Endodermal cell (in vitro differentiated cells): ENCODE data around the gene SELENOI. TPM values are rescaled to one million over a fixed set of nuclear protein-coding genes. Genes with fewer than 3 reads are reported as not detected.

Source experiments
- DNase-seq: peaks from one replicate; pipeline ENCODE4 v3.0.0-alpha.2; 2017
- H3K27ac ChIP-seq: 2 replicates; pipeline ENCODE4 v1.5.1; 2013; ENCODE audit warnings: mild to moderate bottlenecking, low read depth, low read length, moderate library complexity
- H3K27me3 ChIP-seq: 2 replicates; pipeline ENCODE4 v1.6.1; 2013; ENCODE audit warnings: mild to moderate bottlenecking, low read length, moderate library complexity; ENCODE audit not compliant: insufficient read depth, control insufficient read depth, poor library complexity, severe bottlenecking
- H3K36me3 ChIP-seq: 2 replicates; pipeline ENCODE4 v1.7.0; 2013; ENCODE audit warnings: mild to moderate bottlenecking, low read length, moderate library complexity; ENCODE audit not compliant: control insufficient read depth, insufficient read depth
- H3K4me1 ChIP-seq: one replicate; pipeline ENCODE4 v1.7.0; 2013; ENCODE audit warnings: low read length; ENCODE audit not compliant: control insufficient read depth, insufficient read depth
- H3K4me3 ChIP-seq: 2 replicates; pipeline ENCODE4 v1.5.1; 2013; ENCODE audit warnings: mild to moderate bottlenecking, low read length, moderate library complexity
- H3K9ac ChIP-seq: 2 replicates; pipeline ENCODE4 v1.6.1; 2013; ENCODE audit warnings: mild to moderate bottlenecking, low read length, moderate library complexity; ENCODE audit not compliant: poor library complexity, severe bottlenecking; ENCODE audit errors: extremely low read depth
- H3K9me3 ChIP-seq: 2 replicates; pipeline ENCODE4 v1.6.1; 2013; ENCODE audit warnings: mild to moderate bottlenecking, low read length, moderate library complexity; ENCODE audit not compliant: control insufficient read depth
- H3K27ac Mint-ChIP-seq: 2 replicates; pipeline ENCODE4 v1.8.0; 2020; ENCODE audit warnings: mixed read lengths
- H3K27me3 Mint-ChIP-seq: 2 replicates; pipeline ENCODE4 v1.8.0; 2021; ENCODE audit warnings: mild to moderate bottlenecking, mixed read lengths; ENCODE audit not compliant: insufficient read depth
- H3K36me3 Mint-ChIP-seq: 2 replicates; pipeline ENCODE4 v1.8.0; 2020; ENCODE audit warnings: low read depth, mixed read lengths
- H3K4me1 Mint-ChIP-seq: 2 replicates; pipeline ENCODE4 v1.8.0; 2020; ENCODE audit warnings: mixed read lengths
- H3K4me3 Mint-ChIP-seq: 2 replicates; pipeline ENCODE4 v1.8.0; 2020; ENCODE audit warnings: mild to moderate bottlenecking, moderate library complexity, mixed read lengths
- H3K9me3 Mint-ChIP-seq: 2 replicates; pipeline ENCODE4 v1.8.0; 2020; ENCODE audit warnings: mild to moderate bottlenecking, mixed read lengths
- CTCF ChIP-seq: fragments of 200-600 bp; sonication (generic); conservative IDR thresholded peaks from 2 replicates; pipeline ENCODE4 v1.5.0; 2021; ENCODE audit warnings: antibody characterized with exemption, mild to moderate bottlenecking
- WGBS, 2 experiments: methylation state at CpG; one replicate each; pipeline versions ENCODE4 v1.1.5 to v1.1.7; 2013; ENCODE audit warnings: missing lambda C conversion rate in 2 of 2, mixed read lengths in 1 of 2; ENCODE audit not compliant: insufficient coverage in 1 of 2, insufficient read length in 1 of 2; 5-methylcytosine and 5-hydroxymethylcytosine counted together
- total RNA-seq, 2 donors: library from RNA; stranded (reverse); fragmentation: NEBNext Ultra II Directional in 1 of 2; extraction: Animal tissue kit (Norgen Biotek cat#: 25700) in 1 of 2; gene quantifications; 2 replicates in 1 of 2; 3 replicates in 1 of 2; pipeline ENCODE4 v1.2.1, GENCODE V29; 2021

Gene SELENOI
- total RNA-seq, 2 donors from 2014 or later: 59.3 to 77.1 TPM

- Histone ChIP-seq H3K27me3 (peaks cover 8% of the 10 kb centered on the region), H3K4me1 (peaks cover 9% of the 10 kb centered on the region), H3K9ac (no peak overlapping the region), H3K27ac (no peak overlapping the region), H3K9me3 (no peaks in the 10 kb centered on the region), H3K4me3 (no peak overlapping the region), H3K36me3 (no peaks in the 10 kb centered on the region)
- Mint-ChIP-seq H3K36me3 (no peaks in the 10 kb centered on the region), H3K27ac (no peak overlapping the region), H3K9me3 (no peaks in the 10 kb centered on the region), H3K4me3 (no peak overlapping the region), H3K4me1 (peaks cover 23% of the 10 kb centered on the region), H3K27me3 (peaks cover 27% of the 10 kb centered on the region)
- WGBS, 2 experiments: 92 to 93% methylated on average over 2 to 3 of the region's 3 CpGs
- no peak for TF ChIP-seq CTCF
- no peak for DNase-seq
Measured at GRCh38 chr2:26424221-26424620, 78.3 kb downstream of the SELENOI start.

- Mint-ChIP-seq H3K4me3 (no peak overlapping the region), H3K27ac (no peak overlapping the region), H3K27me3 (peaks cover 72% of the 10 kb centered on the region), H3K9me3 (no peaks in the 10 kb centered on the region), H3K4me1 (peaks cover 4% of the 10 kb centered on the region), H3K36me3 (no peaks in the 10 kb centered on the region)
- no peak overlapping the region for H3K9ac ChIP-seq
- DNase-seq: no peak
- 87 to 97% methylated on average over 2 of the region's 2 CpGs for WGBS, 2 experiments
- peaks cover 20% of the 10 kb centered on the region for H3K27me3 ChIP-seq
- TF ChIP-seq CTCF: no peak
- H3K9me3 ChIP-seq: no peaks in the 10 kb centered on the region
- H3K27ac ChIP-seq: no peak overlapping the region
- H3K36me3 ChIP-seq: no peaks in the 10 kb centered on the region
- H3K4me1 ChIP-seq: no peaks in the 10 kb centered on the region
- no peak overlapping the region for H3K4me3 ChIP-seq
Measured at GRCh38 chr2:26428846-26429245, 82.9 kb downstream of the SELENOI start.

- H3K4me1 Mint-ChIP-seq: no peaks in the 10 kb centered on the region
Measured at GRCh38 chr2:26429779-26430578, 84.0 kb downstream of the SELENOI start.

More at GRCh38 chr2:26429779-26430578, 84.0 kb downstream of the SELENOI start:
- Histone ChIP-seq H3K27me3 (peaks cover 20% of the 10 kb centered on the region), H3K4me3 (no peak overlapping the region), H3K27ac (peak overlapping the region; percentile 44), H3K9ac (no peak overlapping the region), H3K36me3 (no peaks in the 10 kb centered on the region), H3K9me3 (no peaks in the 10 kb centered on the region), H3K4me1 (no peaks in the 10 kb centered on the region)
- Mint-ChIP-seq H3K9me3 (no peaks in the 10 kb centered on the region), H3K27ac (no peak overlapping the region), H3K27me3 (peaks cover 81% of the 10 kb centered on the region), H3K36me3 (no peaks in the 10 kb centered on the region), H3K4me3 (no peak overlapping the region)
- 90 to 92% methylated on average over 6 to 8 of the region's 8 CpGs for WGBS, 2 experiments
- no peak for DNase-seq
- TF ChIP-seq CTCF: no peak
